GM19397 (cell line): ENCODE results near the gene THUMPD2.

Experiments used
- ATAC-seq: cut with Tn5 transposase; IDR thresholded peaks from one replicate; pipeline ENCODE4 v1.9.1; 2021; ENCODE audit warnings: mild to moderate bottlenecking, moderate library complexity; ENCODE audit not compliant: unreplicated experiment

Gene THUMPD2

DNA sequence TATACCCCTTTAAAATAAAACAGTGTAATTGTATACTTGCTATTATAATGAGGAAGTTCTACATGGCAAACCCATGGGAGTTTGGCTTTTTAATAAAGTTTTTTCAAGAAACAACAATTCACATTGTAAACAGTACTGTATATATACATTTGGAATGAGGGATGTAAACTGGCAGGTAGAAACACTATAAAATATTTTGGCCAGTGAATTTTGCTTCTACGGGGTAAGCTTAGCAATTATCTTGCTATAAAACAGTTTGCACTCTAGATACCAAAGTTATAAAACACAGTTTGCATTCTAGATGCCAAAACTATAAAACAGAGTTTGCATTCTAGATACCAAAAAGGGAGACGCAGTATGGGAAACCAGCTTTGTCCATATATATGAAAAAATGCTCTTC, 16.6 kb downstream of the THUMPD2 start:
- no peak for ATAC-seq

DNA sequence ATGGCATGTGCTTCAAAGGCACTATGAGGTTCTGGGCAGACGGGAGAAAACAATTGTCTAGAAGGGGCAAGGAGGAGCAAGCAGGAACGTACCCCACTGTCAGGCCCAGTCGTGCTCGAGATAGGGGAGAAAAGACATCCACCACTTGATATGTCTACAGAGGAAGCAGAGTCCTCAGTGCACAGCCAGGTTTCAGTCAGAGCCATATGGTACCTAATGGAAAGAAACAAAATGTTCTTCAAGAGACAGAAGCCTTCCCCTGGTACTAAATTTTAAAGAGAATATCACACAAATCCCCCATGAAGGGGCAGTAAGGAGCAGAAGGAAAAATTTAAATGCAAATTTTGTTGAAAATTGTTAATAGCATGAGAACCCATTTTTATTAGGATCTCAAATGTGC, 21.9 kb downstream of the THUMPD2 start:
- no peak for ATAC-seq

DNA sequence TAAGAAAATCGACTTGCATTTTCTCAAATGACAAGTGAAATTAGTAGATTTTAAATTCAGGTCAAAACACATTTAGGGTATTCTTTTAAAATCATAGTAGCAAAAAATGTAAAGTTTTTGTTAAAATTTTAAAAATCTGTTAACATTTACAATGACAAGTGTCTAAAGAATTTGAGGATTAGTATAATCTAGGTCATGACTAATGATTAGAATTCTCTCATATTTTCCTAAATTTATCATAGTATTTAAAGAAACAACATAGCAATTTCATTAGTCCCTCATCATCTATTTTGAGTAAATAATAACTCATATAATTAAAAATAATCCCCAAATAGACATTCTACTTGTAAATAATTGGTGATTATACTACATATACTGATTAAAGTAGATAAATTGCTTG, 23.6 kb downstream of the THUMPD2 start:
- ATAC-seq = no peak

DNA sequence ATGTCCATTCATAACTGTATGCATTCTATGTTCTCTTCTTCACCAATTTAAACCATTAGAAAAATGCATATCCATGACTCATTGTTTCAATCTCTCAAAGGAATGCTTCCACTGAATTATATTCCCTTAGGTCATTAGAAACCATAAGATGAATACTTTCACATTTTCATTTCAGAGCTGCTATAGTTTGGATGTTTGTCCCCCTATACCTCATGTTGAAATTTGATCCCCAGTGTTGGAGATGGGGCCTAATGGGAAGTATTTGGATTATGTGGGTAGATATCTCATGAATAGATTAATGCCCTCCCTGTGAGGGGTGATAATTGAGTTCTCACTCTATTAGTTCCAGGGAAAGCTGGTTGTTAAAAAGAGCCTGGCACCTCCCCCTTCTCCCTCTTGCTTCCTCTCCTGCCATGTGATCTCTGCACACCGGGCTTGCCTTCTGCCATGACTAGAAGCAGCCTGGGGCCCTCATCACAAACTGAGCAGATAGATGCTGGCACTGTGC, 35.7 kb downstream of the THUMPD2 start:
- no peak for ATAC-seq

DNA sequence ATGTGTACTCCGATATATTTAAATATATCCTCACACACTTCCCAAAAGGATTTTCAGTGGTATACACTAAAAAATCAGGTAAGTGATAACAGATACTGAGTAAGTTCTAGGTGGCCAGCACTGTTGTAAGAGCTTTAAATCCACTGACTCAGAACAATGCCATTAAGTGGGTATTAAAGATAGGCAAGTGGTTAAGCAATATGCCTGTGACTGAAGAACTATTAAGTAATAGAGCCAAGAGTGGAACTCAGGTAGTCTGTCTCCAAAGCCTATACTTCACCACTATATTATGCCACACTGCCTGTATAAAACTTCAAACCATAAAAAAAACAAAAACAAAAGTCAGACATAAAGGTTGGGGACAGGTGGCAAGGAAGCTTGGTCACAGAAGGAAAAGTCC, 37.2 kb downstream of the THUMPD2 start:
- ATAC-seq = no peak

DNA sequence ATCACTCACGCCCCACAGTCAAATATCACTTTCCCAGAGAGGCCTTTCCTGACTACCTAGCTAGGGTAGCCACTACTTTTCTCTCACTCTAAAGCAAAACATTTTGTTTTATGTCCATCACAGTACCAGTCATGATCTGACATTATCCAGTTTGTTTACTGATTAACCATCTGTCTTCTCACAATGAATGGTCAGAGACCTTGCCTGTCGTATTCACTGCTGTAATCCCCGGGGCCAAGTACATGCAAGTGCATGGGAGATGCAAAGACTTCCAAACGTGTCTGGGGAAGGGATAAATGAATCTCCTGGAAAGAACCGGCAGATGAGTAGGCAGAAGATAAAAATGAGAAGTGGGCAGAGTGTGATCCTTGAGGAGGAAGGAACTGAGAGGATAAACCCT, 39.7 kb downstream of the THUMPD2 start:
- ATAC-seq = no peak

DNA sequence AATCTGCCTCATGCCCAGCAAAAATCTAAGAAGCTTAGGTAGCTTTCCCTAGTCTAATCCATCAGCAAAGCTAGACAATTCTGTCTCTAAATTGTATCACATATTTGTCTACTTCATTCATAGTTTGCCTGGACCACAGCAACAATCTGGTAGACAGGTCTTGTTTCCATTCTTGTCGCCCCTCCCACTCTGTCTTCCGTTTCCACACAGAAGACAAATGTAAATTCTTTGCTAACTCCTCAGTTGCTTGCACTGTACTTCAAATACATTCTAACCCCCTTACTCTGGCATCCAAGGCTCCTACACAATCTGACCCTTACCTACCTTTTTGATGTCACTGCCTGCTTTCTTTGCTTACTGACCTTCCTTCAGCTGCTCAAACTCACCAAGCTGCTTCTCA, 40.1 kb downstream of the THUMPD2 start:
- no peak for ATAC-seq

DNA sequence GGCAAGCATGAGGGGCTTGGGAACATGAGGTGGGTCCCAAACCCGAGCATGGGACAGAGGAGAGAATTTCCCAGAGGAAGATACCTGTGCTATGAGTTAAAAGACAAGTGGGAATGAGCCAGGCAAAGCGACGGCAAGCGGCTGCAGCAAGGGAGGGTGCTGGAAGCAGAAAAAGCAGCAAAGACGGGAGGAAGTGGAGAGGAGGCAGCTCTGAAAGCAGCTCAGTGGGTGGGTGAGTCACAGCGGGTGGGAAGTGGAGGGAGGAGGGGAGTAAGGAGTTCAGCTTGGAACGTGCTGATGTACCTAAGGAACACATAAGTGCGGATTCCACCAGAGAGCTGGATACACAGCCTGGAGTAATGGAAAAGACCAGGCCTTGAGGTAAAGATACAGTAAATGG, 41.4 kb downstream of the THUMPD2 start:
- ATAC-seq = no peak

DNA sequence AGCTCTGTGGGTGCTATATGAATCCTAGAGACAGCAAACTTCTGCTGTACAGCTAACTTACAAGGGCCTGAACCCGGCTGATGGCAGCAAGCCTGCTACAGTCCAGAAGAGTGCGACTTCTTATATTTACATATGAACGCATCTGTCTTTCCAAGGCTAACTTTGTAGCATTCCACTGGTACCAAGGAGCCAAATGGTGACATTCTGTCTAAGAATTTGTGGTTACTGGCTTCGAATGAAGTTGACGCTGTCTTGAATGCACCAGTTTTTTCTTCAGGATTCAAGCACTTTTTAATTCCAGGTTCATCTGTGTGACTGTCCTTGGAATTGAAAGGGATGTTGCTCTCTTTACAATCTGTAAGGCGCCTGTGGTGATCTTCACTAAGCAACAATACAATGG, 42.4 kb downstream of the THUMPD2 start:
- ATAC-seq = no peak

DNA sequence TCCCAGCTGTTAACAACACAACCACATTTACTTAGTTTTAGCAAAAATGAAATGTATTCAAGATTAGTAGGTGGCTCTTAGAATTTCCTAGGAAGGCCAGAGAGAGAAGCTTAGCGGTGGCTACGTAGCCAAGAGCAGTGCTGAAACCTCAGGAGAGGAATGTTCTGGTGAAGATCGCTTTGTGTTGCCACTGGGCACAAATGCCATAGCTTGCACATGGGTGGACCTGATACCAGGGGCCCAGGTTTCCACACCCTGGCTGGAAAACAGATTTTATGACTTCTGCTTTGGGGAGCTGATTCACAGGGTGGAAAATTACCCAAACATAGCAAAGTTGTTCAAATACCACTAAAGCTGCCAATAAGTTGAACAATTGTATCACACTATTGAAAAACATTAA, 43.4 kb downstream of the THUMPD2 start:
- ATAC-seq = no peak

DNA sequence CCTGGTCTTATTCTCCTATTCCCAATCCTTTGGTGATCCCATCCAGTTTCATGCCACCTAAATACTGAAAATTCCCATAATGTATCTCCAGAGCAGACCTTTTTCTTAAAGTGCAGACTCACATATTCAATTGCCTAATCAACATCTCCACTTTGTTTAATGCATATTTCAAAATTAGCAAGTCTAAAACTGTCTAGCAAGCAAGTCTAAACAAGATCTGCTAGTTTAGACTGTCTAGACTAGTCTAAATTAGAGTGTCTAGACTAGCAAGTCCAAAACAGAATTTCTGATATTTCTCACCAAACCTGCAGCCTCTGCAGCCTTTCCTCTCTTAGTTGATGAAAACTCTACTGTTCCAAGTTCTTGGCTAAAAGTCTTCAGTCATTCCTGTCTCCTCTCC, 44.6 kb downstream of the THUMPD2 start:
- no peak for ATAC-seq

DNA sequence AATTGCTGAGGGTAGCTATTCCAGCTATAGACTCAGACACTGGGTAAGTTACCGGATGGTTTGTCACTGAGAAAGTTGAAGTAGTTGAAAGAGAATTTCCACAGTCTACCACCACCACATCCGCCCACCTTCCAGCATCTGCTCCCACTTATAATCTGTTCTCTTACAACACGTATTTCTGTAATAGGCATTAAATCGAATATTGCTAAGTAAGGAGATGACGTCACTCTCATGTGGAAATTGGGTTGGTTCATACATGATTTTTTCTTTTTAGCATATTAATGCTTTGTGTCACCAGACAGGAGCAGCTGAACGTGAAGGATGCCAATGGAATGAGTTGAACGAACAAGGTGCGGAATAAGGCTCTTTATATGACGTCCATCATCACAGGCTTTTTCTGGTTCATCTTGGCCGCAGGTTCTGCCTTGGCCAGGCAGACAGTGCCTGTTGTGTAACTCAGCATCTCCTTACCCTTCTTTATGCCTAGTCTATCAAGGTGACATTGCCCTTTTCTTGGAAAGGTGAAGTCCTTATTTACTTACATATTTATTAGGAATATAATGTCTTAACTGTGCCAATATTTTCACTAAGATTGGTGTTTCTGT, 45.9 kb downstream of the THUMPD2 start:
- no peak for ATAC-seq

DNA sequence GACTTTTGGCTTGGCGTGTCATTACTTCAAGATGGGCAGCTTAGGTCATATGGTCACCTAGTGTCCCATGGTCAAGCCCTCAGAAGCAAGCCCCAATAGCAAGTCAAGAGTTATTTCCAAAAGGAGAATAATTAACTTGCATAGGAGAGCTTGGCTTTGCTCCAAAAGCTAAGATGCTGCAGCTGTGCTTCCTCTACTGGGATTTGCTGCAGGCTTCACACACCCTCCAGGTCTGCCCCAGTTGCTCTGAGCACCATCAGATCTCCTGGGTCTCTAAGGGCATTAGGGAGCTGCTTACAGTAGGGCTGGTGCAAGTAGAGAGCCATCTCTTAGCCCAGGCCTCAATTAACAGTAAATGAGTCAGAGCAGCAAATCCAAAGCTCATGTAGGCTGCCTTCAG, 46.6 kb downstream of the THUMPD2 start:
- no peak for ATAC-seq

DNA sequence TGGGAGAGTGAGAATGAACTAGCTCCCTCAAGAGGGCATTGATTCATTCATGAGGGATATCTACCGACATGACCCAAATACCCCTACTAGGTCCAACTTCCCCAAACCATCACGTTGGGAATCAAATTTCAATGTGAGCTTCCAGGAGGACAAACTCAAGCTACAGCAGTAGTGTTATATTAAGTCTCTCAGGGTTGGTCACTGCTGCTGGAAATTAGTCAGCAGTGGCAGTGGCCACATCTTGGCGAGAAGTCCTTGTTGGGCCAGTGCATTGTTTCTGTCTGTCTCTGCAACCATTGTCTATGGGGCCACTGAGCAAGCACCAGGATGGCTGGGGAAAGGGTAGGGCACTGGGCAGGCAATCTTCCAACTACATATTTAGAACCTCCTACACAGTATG, 47.5 kb downstream of the THUMPD2 start:
- no peak for ATAC-seq

DNA sequence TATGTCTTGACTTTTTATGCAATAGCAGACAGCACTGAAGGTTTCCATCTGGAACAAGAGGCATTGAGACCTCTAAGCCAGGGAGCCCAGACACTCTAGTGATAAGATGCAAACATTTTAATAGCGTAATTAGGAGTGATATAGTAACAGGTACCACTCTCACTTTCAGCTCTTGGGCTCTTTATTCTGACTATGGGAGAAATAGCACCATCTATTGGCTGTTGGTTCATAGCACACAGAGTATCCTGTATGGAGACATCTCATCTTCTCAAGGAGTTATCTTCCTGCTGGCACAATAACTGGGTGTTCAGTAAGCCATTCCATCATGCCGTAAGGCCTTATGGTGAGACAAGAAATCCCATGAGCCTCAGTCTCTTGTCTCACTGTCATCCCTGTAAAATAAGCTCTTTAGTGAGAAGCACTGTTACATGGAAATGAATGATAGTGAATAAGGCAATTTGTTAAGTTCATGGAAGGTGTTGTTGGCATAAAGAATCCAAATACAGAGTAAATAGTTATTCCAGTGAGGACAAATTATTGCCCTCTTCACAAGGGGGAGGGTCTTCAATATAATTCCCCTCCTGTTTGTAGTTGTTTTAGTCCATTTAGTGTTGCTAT, 48.3 kb downstream of the THUMPD2 start:
- ATAC-seq = peak; percentile 42

DNA sequence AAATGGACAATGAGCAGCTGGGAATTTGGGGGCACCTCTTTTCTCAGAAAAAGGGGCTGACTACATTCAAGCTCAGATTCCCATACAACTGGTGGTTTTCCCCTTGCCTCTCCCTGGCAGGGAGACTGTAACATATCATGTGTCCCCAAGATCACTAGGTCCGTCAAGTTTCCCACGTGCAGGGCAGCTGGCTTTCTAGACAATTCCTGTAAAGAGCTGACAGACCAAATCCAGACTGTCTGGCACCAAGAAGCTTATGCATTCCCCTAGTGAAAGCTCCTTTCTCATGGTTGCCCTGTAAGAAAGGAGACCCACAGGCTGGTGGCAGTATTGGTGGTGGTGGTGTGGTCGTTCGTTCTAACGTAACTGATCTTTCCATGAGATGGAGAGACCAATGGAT, 48.8 kb downstream of the THUMPD2 start:
- ATAC-seq = no peak

DNA sequence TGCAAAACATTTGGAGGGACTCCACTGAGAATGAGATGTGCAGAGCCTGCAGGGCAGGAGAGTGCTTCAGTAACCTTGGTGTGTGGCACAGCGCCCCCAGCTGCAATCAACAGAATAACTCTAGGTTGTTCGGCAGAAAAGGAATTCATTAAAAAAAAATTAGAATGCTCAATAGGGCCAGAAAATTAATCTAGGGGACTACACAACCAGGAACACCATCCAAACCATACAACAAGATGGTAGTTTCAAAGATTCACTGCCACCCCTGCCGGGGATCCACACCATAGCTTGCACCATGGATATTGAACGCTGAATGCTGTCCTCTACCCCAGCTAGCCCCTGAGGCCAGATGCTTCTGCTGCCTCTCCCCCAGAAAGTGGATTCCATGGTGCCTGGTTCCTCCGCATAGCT, 50.1 kb downstream of the THUMPD2 start:
- peak; percentile 48 for ATAC-seq

DNA sequence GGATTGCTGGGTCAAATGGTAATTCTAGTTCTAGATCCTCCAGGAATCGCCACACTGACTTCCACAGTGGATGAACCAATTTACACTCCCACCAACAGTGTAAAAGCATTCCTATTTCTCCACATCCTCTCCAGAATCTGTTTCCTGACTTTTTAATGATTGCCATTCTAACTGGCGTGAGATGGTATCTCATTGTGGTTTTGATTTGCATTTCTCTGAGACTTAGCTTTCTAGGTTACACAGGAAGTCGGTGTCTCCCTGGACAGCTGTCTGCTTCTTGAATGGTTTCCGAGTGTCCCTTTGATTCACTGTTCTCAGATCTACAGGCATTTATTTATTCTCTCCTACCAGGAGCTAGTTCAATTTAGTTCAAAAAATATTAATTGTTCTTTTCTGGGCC, 51.0 kb downstream of the THUMPD2 start:
- ATAC-seq = peak; percentile 55

DNA sequence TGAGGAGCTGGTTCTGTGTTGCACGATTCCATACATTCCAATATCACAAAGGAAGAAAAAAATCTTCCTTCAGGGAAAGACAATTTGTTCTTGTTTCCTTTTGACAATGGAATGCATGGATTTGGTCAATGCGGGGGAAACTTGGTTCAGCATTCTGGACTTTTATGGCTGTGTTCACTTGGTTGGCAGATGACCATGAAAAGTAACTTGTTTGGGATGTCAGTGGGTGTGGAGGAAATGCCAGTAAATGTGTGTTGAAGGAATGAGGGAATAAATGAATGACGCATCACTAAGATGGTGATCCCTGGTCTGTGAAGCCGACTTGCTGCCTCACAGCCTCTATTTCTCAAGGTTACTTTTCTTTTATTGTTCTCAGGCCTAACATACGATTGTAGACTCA, 53.7 kb downstream of the THUMPD2 start:
- ATAC-seq = no peak

DNA sequence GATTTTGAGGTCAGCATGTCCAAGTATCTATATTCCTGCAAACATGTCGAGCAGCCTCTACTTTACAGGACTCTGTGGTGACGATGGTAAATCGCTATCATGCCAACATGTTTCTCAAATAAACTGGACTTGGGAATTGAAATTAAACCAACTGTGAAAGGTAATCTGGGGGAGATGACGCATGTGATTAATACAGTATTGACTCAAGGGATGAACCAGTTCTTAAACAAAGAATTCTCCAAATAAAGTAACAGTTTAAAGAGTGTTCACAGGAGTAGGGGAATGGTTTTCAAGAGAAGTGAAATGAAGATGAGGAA, 54.3 kb downstream of the THUMPD2 start:
- no peak for ATAC-seq

DNA sequence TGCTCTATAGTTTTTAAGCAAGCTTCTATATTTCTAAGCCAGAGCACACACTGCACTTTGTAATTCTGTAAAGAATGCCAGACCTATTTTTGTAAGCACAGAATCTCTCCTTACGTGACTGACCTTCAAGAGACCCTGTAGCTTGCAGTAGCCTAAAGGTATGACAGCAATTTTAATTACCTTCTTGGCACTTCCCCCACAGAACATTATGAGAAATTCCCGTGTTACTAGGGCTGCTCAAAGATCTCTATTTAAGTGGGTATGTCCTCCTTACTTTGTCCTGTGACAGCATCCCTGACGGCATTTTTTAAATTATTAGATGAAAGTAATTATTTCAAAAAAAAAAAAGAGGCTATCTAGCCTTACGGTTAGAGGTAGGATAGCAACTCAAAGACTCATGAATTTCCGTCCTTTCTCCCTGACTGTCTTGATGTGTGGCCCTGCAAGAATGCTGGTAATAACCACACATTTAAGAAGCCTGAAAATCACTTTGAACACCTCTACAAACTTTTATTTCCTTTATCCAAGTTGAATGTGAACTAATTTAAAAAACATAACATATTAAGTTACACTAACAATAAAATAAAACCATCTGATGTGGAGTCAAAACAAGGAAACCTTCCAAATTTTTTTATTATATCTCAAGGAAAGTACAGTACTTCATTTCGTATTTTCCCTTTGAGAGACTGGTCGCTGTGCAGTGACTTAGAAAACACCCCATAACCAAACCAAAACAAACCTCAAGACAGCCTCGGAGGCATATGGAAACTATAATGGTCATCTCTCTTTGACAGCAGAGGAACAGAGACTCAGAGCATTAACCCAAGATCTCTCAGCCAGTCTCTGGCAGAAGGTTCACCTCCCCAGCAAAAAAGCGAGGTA, 54.9 kb downstream of the THUMPD2 start:
- ATAC-seq = no peak

DNA sequence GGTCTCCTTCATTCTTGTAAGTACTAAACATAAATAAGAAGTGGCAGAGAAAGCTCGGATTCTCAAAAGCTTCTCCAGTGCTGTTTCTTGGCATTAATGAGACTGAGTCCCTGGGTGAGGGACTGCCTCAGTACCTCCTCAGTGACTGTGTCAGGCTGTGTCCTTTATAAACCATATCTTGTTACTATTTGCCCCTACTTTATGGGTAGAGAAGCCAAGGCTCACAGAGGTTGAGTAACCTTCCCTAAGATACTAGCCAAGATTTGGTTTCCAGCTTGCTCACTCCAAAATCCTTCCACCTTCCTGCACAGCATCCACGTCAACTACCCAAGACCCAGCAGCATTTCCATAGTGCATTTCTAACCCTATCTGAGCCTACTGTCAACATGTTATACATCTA, 55.6 kb downstream of the THUMPD2 start:
- ATAC-seq = no peak
